ENCODE data around the gene HEXIM1. TPM values are rescaled to one million over a fixed set of nuclear protein-coding genes. Genes with fewer than 3 reads are reported as not detected.

Gene HEXIM1
- total RNA-seq, 1 donor from 2014 or later = 36.1 TPM

DNA sequence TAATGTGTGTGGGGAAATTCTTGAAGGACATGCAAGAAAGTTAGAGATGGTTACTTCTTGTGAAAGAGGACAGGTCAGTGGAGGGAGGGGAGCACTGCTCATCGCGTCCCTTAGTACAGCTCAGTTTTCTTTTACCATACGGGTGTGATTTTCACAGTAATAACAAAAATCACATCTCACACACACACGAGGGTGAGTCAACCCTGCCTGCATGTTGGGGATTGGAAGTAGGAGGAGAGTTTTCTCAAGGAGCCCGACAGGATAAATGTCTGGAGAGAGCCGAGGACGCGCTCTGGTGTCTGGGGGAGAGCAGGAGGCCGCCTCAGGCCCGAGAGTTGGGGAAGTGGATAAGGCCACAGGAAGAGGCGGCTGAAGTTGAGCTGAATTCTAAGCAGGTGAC, 32.4 kb upstream of the HEXIM1 start:
- Histone ChIP-seq H3K4me3 (no peak overlapping the region), H3K9me3 (no peaks in the 10 kb centered on the region), H3K27me3 (no peaks in the 10 kb centered on the region), H3K27ac (no peak overlapping the region), H3K36me3 (no peaks in the 10 kb centered on the region), H3K4me1 (no peaks in the 10 kb centered on the region)
- no peak for TF ChIP-seq CTCF (IDR thresholded peaks at IDR 0.05)
- intact Hi-C loops (cut with DNase I) = loop anchor here (10.0 kb wide), 1 partner anchor 201 kb away; the partner anchor contains the start of gene GFAP
- ATAC-seq (no peak), DNase-seq (no peak)

GRCh38 chr17:45116434-45117016, 31.8 kb upstream of the HEXIM1 start:
- H3K4me3 ChIP-seq = no peak overlapping the region
- intact Hi-C loops (cut with DNase I) = loop anchor here (10.0 kb wide), 1 partner anchor 202 kb away; the partner anchor contains the start of gene GFAP
- no peaks in the 10 kb centered on the region for H3K36me3 ChIP-seq
- H3K27me3 ChIP-seq = no peaks in the 10 kb centered on the region
- H3K4me1 ChIP-seq = no peaks in the 10 kb centered on the region
- ATAC-seq = no peak
- no peak for DNase-seq
- H3K9me3 ChIP-seq = no peaks in the 10 kb centered on the region
- no peak overlapping the region for H3K27ac ChIP-seq
- TF ChIP-seq CTCF (IDR thresholded peaks at IDR 0.05) = no peak

DNA sequence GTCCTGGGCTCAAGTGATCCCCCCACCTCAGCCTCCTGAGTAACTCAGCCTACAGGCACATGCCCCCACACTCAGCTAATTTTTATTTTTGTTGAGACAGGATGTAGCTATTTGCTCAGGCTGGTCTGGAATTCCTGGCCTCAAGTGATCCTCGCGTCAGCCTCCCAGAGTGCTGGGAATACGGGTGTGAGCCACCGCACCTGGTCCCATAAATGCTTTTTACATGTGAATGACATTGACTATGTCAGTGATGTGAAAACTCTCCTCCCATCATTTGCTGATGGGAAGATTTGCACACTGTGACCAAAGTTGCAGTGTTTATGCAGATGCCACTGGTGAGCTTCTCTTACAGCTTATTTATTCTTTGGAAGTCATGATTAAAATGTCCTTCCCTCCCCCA, 30.9 kb upstream of the HEXIM1 start:
- no peaks in the 10 kb centered on the region for H3K36me3 ChIP-seq
- intact Hi-C loops (cut with DNase I) = loop anchor here (10.0 kb wide), 1 partner anchor 203 kb away; the partner anchor contains the start of gene GFAP
- no peak overlapping the region for H3K4me3 ChIP-seq
- no peak overlapping the region for H3K27ac ChIP-seq
- ATAC-seq (no peak), DNase-seq (no peak)
- H3K9me3 ChIP-seq = no peaks in the 10 kb centered on the region
- H3K4me1 ChIP-seq = peaks cover 4% of the 10 kb centered on the region
- TF ChIP-seq CTCF (IDR thresholded peaks at IDR 0.05) = no peak
- no peaks in the 10 kb centered on the region for H3K27me3 ChIP-seq

DNA sequence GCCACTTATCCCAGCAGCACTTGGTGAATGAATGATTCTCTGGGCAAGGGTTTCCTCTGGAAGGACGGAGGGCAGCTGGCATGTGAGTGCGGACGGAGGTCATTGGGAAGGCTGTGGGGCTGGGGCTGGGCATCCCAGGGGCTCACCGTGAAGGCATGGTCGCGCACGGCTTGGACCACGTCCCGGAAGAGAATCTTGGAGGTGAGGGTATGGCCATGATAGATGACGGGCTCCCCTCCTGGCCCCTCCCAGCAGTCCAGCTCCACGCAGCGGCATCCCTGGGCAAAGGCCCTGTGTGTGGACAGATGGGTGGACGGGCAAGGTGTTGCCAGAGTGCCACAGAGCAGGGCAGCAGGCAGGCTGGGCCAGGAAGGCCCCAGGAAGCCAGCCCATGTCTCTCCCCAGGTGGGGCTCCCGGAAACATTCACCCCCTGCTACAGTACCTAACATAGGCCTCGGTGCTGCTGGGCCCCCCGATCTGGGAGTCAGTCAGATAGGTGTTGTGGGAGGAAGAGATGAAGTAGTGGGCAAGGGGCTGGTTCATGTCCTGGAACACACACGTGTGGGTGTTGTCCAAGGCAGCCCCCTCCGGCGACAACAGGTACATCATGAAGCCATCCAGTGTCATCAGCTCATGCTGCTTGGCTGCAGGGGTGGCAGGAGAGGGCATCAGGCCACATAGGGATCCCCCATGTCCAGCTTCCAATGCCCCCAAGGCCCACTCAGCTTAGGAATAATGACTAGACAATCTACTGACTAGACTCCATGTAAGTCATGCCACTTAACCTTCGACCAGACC, 30.2 kb upstream of the HEXIM1 start:
- intact Hi-C loops (cut with DNase I) = loop anchor here (10.0 kb wide), 1 partner anchor 203 kb away; the partner anchor contains the start of gene GFAP
- no peak for DNase-seq
- Histone ChIP-seq H3K36me3 (no peaks in the 10 kb centered on the region), H3K27ac (no peak overlapping the region), H3K9me3 (no peaks in the 10 kb centered on the region), H3K4me1 (peaks cover 9% of the 10 kb centered on the region), H3K27me3 (no peaks in the 10 kb centered on the region), H3K4me3 (no peak overlapping the region)
- no peak for TF ChIP-seq CTCF (IDR thresholded peaks at IDR 0.05)
- ATAC-seq = no peak

- Histone ChIP-seq H3K27me3 (no peaks in the 10 kb centered on the region), H3K4me3 (no peak overlapping the region), H3K9me3 (no peaks in the 10 kb centered on the region), H3K27ac (no peak overlapping the region), H3K4me1 (peaks cover 15% of the 10 kb centered on the region), H3K36me3 (no peaks in the 10 kb centered on the region)
- intact Hi-C loops (cut with DNase I) = loop anchor here (10.0 kb wide), 1 partner anchor 204 kb away; the partner anchor contains the start of gene GFAP
- DNase-seq (no peak), ATAC-seq (no peak)
- no peak for TF ChIP-seq CTCF (IDR thresholded peaks at IDR 0.05)
These were observed 29.6 kb upstream of the HEXIM1 start for GRCh38 chr17:45118691-45119090.

Data from upper lobe of right lung (tissue), 1 donor.